Astrocyte of the cerebellum (primary cell): ENCODE data around the gene SEPTIN1.

Experiments
- DNase-seq: peaks from one replicate; pipeline ENCODE4 v3.0.0-alpha.2; 2011; ENCODE audit warnings: low read depth
- H3K4me3 ChIP-seq: 2 replicates; pipeline ENCODE4 v1.5.1; 2011; ENCODE audit warnings: mild to moderate bottlenecking, low read depth, low read length, moderate library complexity
- CTCF ChIP-seq: IDR thresholded peaks from 2 replicates; pipeline ENCODE4 v1.5.1; 2012; ENCODE audit warnings: low read length, low read depth, moderate library complexity, mild to moderate bottlenecking; ENCODE audit errors: missing control alignments
- in situ Hi-C: cut with HindIII; loops from 2 replicates; pipeline ENCODE4 v1.10.0; 2017; ENCODE audit warnings: low sequenced_read_pairs

Gene SEPTIN1

GRCh38 chr16:30367349-30368009 is 14.9 kb downstream of the SEPTIN1 start:
- DNase-seq, result no peak
- no peak for TF ChIP-seq CTCF
- H3K4me3 ChIP-seq, result peak overlapping the region; percentile 70
- in situ Hi-C loops, result no loop called here

GRCh38 chr16:30366511-30366910 is 15.8 kb downstream of the SEPTIN1 start:
- in situ Hi-C loops, result no loop called here
- no peak for TF ChIP-seq CTCF
- H3K4me3 ChIP-seq, result no peak overlapping the region
- no peak for DNase-seq

GRCh38 chr16:30365200-30365599 is 17.2 kb downstream of the SEPTIN1 start:
- DNase-seq, result no peak
- TF ChIP-seq CTCF, result no peak
- H3K4me3 ChIP-seq, result no peak overlapping the region
- in situ Hi-C loops, result no loop called here

DNA sequence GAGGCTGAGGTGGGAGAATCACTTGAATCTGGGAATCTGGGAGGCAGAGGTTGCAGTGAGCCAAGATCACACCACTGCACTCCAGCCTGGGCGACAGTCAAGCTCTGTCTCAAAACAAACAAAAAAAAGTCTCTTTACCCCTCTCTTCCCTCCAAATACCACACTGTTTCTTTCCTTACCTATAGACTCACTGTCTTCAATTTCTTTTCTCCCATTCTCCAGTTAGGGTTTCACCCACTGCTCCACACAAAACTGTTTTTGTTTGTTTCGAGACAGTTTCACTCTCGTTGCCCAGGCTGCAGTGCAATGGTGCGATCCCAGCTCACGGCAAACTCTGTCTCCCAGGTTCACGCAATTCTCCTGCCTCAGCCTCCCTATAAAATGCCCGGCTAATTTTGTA is 21.2 kb downstream of the SEPTIN1 start:
- no peak overlapping the region for H3K4me3 ChIP-seq
- no peak for DNase-seq
- no peak for TF ChIP-seq CTCF
- in situ Hi-C loops, result no loop called here

- in situ Hi-C loops, result no loop called here
Observed at GRCh38 chr16:30359871-30360170, 22.5 kb downstream of the SEPTIN1 start.

DNA sequence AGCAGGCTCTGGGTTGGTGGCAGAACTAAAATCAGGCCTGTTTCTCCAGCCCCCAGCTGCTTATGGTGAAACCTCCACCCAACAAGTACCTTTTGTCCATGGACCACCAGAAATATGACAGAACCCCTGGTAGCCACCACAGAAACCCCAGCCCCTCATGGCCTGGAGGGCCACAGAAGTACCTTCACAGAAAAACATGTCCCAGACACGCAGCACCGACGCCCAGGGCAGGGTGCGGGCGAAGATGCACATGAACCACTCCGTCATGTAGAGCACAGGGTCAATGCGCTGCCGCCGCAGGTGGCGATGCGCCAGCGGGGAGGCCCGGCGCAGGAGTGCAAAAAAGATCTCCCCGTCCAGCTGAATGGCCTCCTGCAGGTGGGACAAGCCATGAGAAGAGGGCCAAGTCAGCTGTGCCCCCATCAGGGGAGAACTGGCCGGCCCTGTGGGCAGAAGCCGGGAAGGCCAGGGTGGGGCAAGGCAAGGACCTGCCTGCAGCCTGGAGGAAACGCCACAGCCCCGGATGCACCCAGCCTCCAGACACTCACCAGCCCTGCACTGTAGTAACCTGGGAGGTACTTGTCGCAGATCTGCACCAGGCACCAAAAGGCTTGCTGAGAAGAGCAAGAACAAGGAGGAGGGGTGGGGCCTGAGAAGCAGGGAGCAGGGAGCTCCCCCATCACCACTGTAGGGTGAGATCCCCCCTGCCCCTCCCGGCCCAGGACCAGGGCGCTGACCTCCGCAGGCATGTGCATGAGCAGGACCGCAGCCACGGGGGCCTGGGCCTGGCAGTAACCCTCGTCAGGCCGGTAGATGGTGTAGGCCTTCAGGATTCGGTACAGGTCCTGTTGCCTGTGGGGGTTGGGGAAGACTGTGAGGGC is 23.1 kb downstream of the SEPTIN1 start:
- H3K4me3 ChIP-seq, result no peak overlapping the region
- TF ChIP-seq CTCF, result no peak
- in situ Hi-C loops, result no loop called here
- DNase-seq, result no peak

More at GRCh38 chr16:30359871-30360170, 22.5 kb downstream of the SEPTIN1 start:
- TF ChIP-seq CTCF, result no peak
- H3K4me3 ChIP-seq, result no peak overlapping the region
- DNase-seq, result no peak
